ENCODE measurements around the gene PRRC2C.

DNA sequence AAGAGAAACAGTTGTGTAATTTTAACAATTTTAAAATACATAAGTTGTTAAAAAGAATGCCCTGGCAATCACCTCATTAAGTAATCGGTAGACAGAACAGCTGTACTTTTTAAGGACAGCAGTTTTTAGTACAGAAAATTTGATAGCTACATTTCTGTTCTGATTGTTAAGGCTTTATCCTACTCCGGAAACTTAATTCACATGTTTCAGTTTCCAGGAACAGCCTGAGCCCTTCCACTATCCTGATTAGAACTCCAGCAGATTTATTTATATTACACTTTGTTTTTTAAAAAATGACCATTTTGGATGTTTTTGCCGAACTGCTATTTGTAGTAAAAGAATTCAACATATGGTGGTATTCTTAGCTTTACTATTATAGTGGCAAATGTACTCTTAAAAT is 8.7 kb downstream of the PRRC2C start:
- TF ChIP-seq POLR2AphosphoS5 (IDR thresholded peaks at IDR 0.05; ENCODE audit: low read depth, low read length), result no peak
- no peak for TF ChIP-seq RAD21 (IDR thresholded peaks at IDR 0.05; ENCODE audit: low read length)
- TF ChIP-seq, protein P1, sequence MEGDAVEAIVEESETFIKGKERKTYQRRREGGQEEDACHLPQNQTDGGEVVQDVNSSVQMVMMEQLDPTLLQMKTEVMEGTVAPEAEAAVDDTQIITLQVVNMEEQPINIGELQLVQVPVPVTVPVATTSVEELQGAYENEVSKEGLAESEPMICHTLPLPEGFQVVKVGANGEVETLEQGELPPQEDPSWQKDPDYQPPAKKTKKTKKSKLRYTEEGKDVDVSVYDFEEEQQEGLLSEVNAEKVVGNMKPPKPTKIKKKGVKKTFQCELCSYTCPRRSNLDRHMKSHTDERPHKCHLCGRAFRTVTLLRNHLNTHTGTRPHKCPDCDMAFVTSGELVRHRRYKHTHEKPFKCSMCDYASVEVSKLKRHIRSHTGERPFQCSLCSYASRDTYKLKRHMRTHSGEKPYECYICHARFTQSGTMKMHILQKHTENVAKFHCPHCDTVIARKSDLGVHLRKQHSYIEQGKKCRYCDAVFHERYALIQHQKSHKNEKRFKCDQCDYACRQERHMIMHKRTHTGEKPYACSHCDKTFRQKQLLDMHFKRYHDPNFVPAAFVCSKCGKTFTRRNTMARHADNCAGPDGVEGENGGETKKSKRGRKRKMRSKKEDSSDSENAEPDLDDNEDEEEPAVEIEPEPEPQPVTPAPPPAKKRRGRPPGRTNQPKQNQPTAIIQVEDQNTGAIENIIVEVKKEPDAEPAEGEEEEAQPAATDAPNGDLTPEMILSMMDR (IDR thresholded peaks at IDR 0.05), result no peak
- no peak for TF ChIP-seq ELF1 (IDR thresholded peaks at IDR 0.05)
- TF ChIP-seq, protein P2, sequence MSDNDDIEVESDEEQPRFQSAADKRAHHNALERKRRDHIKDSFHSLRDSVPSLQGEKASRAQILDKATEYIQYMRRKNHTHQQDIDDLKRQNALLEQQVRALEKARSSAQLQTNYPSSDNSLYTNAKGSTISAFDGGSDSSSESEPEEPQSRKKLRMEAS (IDR thresholded peaks at IDR 0.05; ENCODE audit: low read depth), result no peak
- no peak for TF ChIP-seq MXI1 (IDR thresholded peaks at IDR 0.05; ENCODE audit: low read depth, low read length)
- TF ChIP-seq, protein P3, sequence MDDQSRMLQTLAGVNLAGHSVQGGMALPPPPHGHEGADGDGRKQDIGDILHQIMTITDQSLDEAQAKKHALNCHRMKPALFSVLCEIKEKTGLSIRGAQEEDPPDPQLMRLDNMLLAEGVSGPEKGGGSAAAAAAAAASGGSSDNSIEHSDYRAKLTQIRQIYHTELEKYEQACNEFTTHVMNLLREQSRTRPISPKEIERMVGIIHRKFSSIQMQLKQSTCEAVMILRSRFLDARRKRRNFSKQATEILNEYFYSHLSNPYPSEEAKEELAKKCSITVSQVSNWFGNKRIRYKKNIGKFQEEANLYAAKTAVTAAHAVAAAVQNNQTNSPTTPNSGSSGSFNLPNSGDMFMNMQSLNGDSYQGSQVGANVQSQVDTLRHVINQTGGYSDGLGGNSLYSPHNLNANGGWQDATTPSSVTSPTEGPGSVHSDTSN (IDR thresholded peaks at IDR 0.05), result no peak
- TF ChIP-seq CHD2 (IDR thresholded peaks at IDR 0.05; ENCODE audit: low read length, partially characterized antibody), result no peak
- no peak for TF ChIP-seq GABPA (IDR thresholded peaks at IDR 0.05; ENCODE audit: low read depth)

Measured in SK-N-SH (cell line).